Stomach smooth muscle (tissue), 2 donors: ENCODE measurements around the gene NUDT14.

Source experiments
- H3K27ac ChIP-seq: one replicate; pipeline ENCODE4 v1.7.0; 2013; ENCODE audit warnings: mild to moderate bottlenecking, low read length, inconsistent platforms
- H3K27me3 ChIP-seq, 2 donors: one replicate each; pipeline ENCODE4 v1.7.0; 2013; ENCODE audit warnings: low read length in 2 of 2; ENCODE audit not compliant: insufficient read depth in 2 of 2, control insufficient read depth in 1 of 2
- H3K36me3 ChIP-seq, 2 donors: one replicate each; pipeline ENCODE4 v1.7.0; 2013; ENCODE audit warnings: low read length in 2 of 2; ENCODE audit not compliant: control insufficient read depth in 2 of 2, insufficient read depth in 2 of 2
- H3K4me1 ChIP-seq: one replicate; pipeline ENCODE4 v1.7.0; 2013; ENCODE audit warnings: low read length; ENCODE audit not compliant: control insufficient read depth, insufficient read depth
- H3K4me3 ChIP-seq, 2 donors: one replicate each; pipeline ENCODE4 v1.7.0; 2013; ENCODE audit warnings: low read length in 2 of 2
- H3K9ac ChIP-seq, 2 donors: one replicate each; pipeline ENCODE4 v1.7.0; 2013; ENCODE audit warnings: low read length in 2 of 2, mild to moderate bottlenecking in 1 of 2
- H3K9me3 ChIP-seq, 2 donors: one replicate each; pipeline ENCODE4 v1.7.0; 2013; ENCODE audit warnings: low read length in 2 of 2; ENCODE audit not compliant: control insufficient read depth in 2 of 2
- donor health status: healthy.
- donor health status: Pancreatic carcinoma.

Gene NUDT14

GRCh38 chr14:105124823-105125222 lies 56.3 kb downstream of the NUDT14 start:
- H3K4me1 ChIP-seq, result no peaks in the 10 kb centered on the region
- no peaks in the 10 kb centered on the region for H3K36me3 ChIP-seq
- H3K27ac ChIP-seq, result no peak overlapping the region
- no peak overlapping the region for H3K4me3 ChIP-seq
- H3K27me3 ChIP-seq, result peaks cover 3 to 22% of the 10 kb centered on the region in 2 donors
- no peak overlapping the region for H3K9ac ChIP-seq
- H3K9me3 ChIP-seq, result peaks cover 21 to 25% of the 10 kb centered on the region in 2 donors

- peaks cover 21 to 25% of the 10 kb centered on the region in 2 donors for H3K9me3 ChIP-seq
- peaks cover 5 to 22% of the 10 kb centered on the region in 2 donors for H3K27me3 ChIP-seq
- no peak overlapping the region for H3K27ac ChIP-seq
- no peaks in the 10 kb centered on the region for H3K36me3 ChIP-seq
- no peak overlapping the region for H3K9ac ChIP-seq
- H3K4me1 ChIP-seq, result no peaks in the 10 kb centered on the region
- H3K4me3 ChIP-seq, result no peak overlapping the region
Measured at GRCh38 chr14:105123981-105124765, 56.9 kb downstream of the NUDT14 start.

GRCh38 chr14:105123064-105123665 lies 57.9 kb downstream of the NUDT14 start:
- Histone ChIP-seq H3K9ac (no peak overlapping the region), H3K27ac (no peak overlapping the region), H3K9me3 (peaks cover 21 to 26% of the 10 kb centered on the region in 2 donors), H3K27me3 (peaks cover 5 to 22% of the 10 kb centered on the region in 2 donors), H3K36me3 (no peaks in the 10 kb centered on the region), H3K4me1 (no peaks in the 10 kb centered on the region), H3K4me3 (no peak overlapping the region)
